SK-N-SH (cell line): ENCODE data around the gene RECK. TPM values are rescaled to one million over a fixed set of nuclear protein-coding genes. Genes with fewer than 3 reads are reported as not detected.
A peak's percentile ranks its signal among the peaks of the same experiment; 100 is the strongest.

Experiments used
- CTCF ChIA-PET: fragments of 300-600, 350-600 bp; formaldehyde crosslinking; extraction: SDS; loops from one replicate; lab custom pipeline; 2021; lab: Yijun Ruan, JAX
- POLR2A ChIA-PET: fragments of 350-600 bp; sonication (Branson Sonifier 250); formaldehyde crosslinking; extraction: SDS; loops from one replicate; lab custom pipeline; 2020; ENCODE audit warnings: antibody characterized with exemption, inconsistent platforms; lab: Yijun Ruan, JAX
- DNase-seq: peaks from one replicate; pipeline ENCODE4 v3.0.0; 2012
- H2AFZ ChIP-seq: fragments of 200-600 bp; sonication (generic); 2 replicates; pipeline ENCODE4 v1.8.1; 2016; ENCODE audit warnings: antibody characterized with exemption, mild to moderate bottlenecking, low read depth
- H3F3A ChIP-seq: fragments of 200-600 bp; sonication (generic); replicated peaks from 2 replicates; pipeline ENCODE3; 2016; ENCODE audit warnings: antibody characterized with exemption, mild to moderate bottlenecking; ENCODE audit not compliant: insufficient read depth
- H3K27ac ChIP-seq, 2 experiments: fragments of 200-500 bp in 1 of 2; fragments of 200-600 bp in 1 of 2; sonication (Bioruptor generic) in 1 of 2; sonication (generic), shearing (Covaris generic) in 1 of 2; 2 replicates each; pipeline versions ENCODE4 v1.5.1 to v1.6.1; 2014 to 2016; ENCODE audit warnings: low read depth in 2 of 2, inconsistent platforms in 1 of 2, low read length in 1 of 2, mild to moderate bottlenecking in 1 of 2, mixed read lengths in 1 of 2
- H3K27me3 ChIP-seq: fragments of 200-600 bp; sonication (generic), shearing (Covaris generic); 2 replicates; pipeline ENCODE4 v1.6.1; 2016; ENCODE audit warnings: mixed run types; ENCODE audit not compliant: insufficient read depth
- H3K36me3 ChIP-seq, 2 experiments: fragments of 200-500 bp in 1 of 2; fragments of 200-600 bp in 1 of 2; sonication (Bioruptor generic) in 1 of 2; sonication (generic) in 1 of 2; replicated peaks in 1 of 2; 2 replicates each; pipeline versions ENCODE3 to v1.5.1; 2014 to 2016; ENCODE audit warnings: low read length in 1 of 2, mild to moderate bottlenecking in 1 of 2; ENCODE audit not compliant: insufficient read depth in 2 of 2, control insufficient read depth in 1 of 2
- H3K4me1 ChIP-seq, 2 experiments: fragments of 200-500 bp in 1 of 2; fragments of 200-600 bp in 1 of 2; sonication (Bioruptor generic) in 1 of 2; sonication (generic), shearing (Covaris generic) in 1 of 2; 2 replicates each; pipeline versions ENCODE4 v1.5.1 to v1.6.1; 2014 to 2016; ENCODE audit warnings: low read depth in 1 of 2, low read length in 1 of 2, mixed run types in 1 of 2; ENCODE audit not compliant: insufficient read depth in 2 of 2, control insufficient read depth in 1 of 2
- H3K4me2 ChIP-seq: fragments of 200-600 bp; sonication (generic), shearing (Covaris generic); 2 replicates; pipeline ENCODE4 v1.6.1; 2017; ENCODE audit warnings: mixed run types
- H3K4me3 ChIP-seq, 2 experiments: fragments of 200-500 bp in 1 of 2; fragments of 200-600 bp in 1 of 2; sonication (Bioruptor generic) in 1 of 2; sonication (generic), shearing (Covaris generic) in 1 of 2; 2 replicates each; pipeline versions ENCODE4 v1.5.1 to v1.8.1; 2014 to 2016; ENCODE audit warnings: low read depth in 2 of 2, inconsistent platforms in 1 of 2, low read length in 1 of 2, mild to moderate bottlenecking in 1 of 2, mixed read lengths in 1 of 2, moderate library complexity in 1 of 2
- H3K79me2 ChIP-seq: fragments of 200-600 bp; sonication (generic); 2 replicates; pipeline ENCODE4 v1.8.1; 2017; ENCODE audit warnings: mild to moderate bottlenecking; ENCODE audit not compliant: insufficient read depth
- H3K9ac ChIP-seq: fragments of 200-600 bp; sonication (generic); 2 replicates; pipeline ENCODE4 v1.6.1; 2017; ENCODE audit warnings: mixed run types
- H3K9me2 ChIP-seq: fragments of 200-600 bp; sonication (generic); 2 replicates; pipeline ENCODE4 v1.6.1; 2017; ENCODE audit warnings: mixed run types
- H3K9me3 ChIP-seq: fragments of 200-600 bp; sonication (generic); 2 replicates; pipeline ENCODE4 v1.6.1; 2017; ENCODE audit warnings: mixed run types, mild to moderate bottlenecking, moderate library complexity
- H4K20me1 ChIP-seq: fragments of 200-600 bp; sonication (generic); 2 replicates; pipeline ENCODE4 v1.6.1; 2017; ENCODE audit warnings: mild to moderate bottlenecking, mixed run types; ENCODE audit not compliant: insufficient read depth
- CHD2 ChIP-seq: fragments of 150-350 bp; IDR thresholded peaks from 2 replicates; pipeline ENCODE4 v1.6.1; 2018; ENCODE audit warnings: low read length; ENCODE audit not compliant: partially characterized antibody
- CTCF ChIP-seq: fragments of 200-600 bp; sonication (generic); IDR thresholded peaks from 2 replicates; pipeline ENCODE4 v1.6.1; 2017; ENCODE audit warnings: antibody characterized with exemption, mild to moderate bottlenecking, moderate library complexity
- ELF1 ChIP-seq: IDR thresholded peaks from 2 replicates; pipeline ENCODE4 v1.4.0; 2012
- EP300 ChIP-seq, 2 experiments: IDR thresholded peaks; 2 replicates each; pipeline versions ENCODE4 v1.4.0 to v1.6.1; 2012; ENCODE audit warnings: borderline replicate concordance in 1 of 2, low read depth in 1 of 2, low read length in 1 of 2
- EZH2phosphoT487 ChIP-seq: fragments of 200-600 bp; sonication (generic); IDR thresholded peaks from 2 replicates; pipeline ENCODE4 v1.6.1; 2017; ENCODE audit warnings: low read depth, mixed run types, mild to moderate bottlenecking, antibody characterized with exemption, moderate library complexity, borderline replicate concordance
- FOXM1 ChIP-seq: IDR thresholded peaks from 2 replicates; pipeline ENCODE4 v1.4.0; 2012; ENCODE audit warnings: low read depth, mild to moderate bottlenecking
- GATA2 ChIP-seq: sonication (generic); formaldehyde crosslinking; IDR thresholded peaks from 2 replicates; pipeline ENCODE4 v1.5.0; 2020; ENCODE audit warnings: mild to moderate bottlenecking, missing genetic modification reagents
- IRF3 ChIP-seq: fragments of 150-350 bp; IDR thresholded peaks from 2 replicates; pipeline ENCODE4 v1.6.1; 2016; ENCODE audit warnings: mild to moderate bottlenecking, low read depth, low read length
- MAX ChIP-seq: IDR thresholded peaks from 2 replicates; pipeline ENCODE4 v1.4.0; 2012; ENCODE audit warnings: low read depth
- MEF2A ChIP-seq: IDR thresholded peaks from 2 replicates; pipeline ENCODE4 v1.4.0; 2012; ENCODE audit warnings: low read depth, borderline replicate concordance
- MXI1 ChIP-seq: IDR thresholded peaks from 2 replicates; pipeline ENCODE4 v1.6.1; 2012; ENCODE audit warnings: mild to moderate bottlenecking, low read depth, low read length, improper control_type of control experiment
- POLR2AphosphoS5 ChIP-seq: IDR thresholded peaks from 2 replicates; pipeline ENCODE4 v1.6.1; 2012; ENCODE audit warnings: low read depth, low read length
- RAD21 ChIP-seq: IDR thresholded peaks from 2 replicates; pipeline ENCODE4 v1.6.1; 2012; ENCODE audit warnings: mild to moderate bottlenecking, low read length
- RCOR1 ChIP-seq: fragments of 150-350 bp; IDR thresholded peaks from 2 replicates; pipeline ENCODE4 v1.6.1; 2017; ENCODE audit warnings: antibody characterized with exemption, low read length
- SMC3 ChIP-seq: IDR thresholded peaks from 2 replicates; pipeline ENCODE4 v1.6.1; 2012; ENCODE audit warnings: low read depth, low read length, improper control_type of control experiment
- TCF12 ChIP-seq: IDR thresholded peaks from 2 replicates; pipeline ENCODE4 v1.4.0; 2012
- TEAD4 ChIP-seq: IDR thresholded peaks from 2 replicates; pipeline ENCODE4 v1.4.0; 2012; ENCODE audit warnings: mild to moderate bottlenecking, borderline replicate concordance; ENCODE audit not compliant: insufficient read depth
- YY1 ChIP-seq: IDR thresholded peaks from 2 replicates; pipeline ENCODE4 v1.4.0; 2012; ENCODE audit warnings: low read depth, mild to moderate bottlenecking
- WGBS: methylation state at CpG from one replicate; pipeline ENCODE4 v1.1.6; 2017; ENCODE audit warnings: low lambda C conversion rate; 5-methylcytosine and 5-hydroxymethylcytosine counted together
- polyA plus RNA-seq, 3 experiments: library from polyadenylated mRNA; depleted of rRNA; stranded (reverse); fragments of >200 nt; gene quantifications; 2 replicates each; pipeline ENCODE4 v1.2.3, GENCODE V29; 2012
- TF ChIP-seq, protein P1 (sequence below): IDR thresholded peaks from 2 replicates; pipeline ENCODE4 v1.6.1; 2012; ENCODE audit warnings: mild to moderate bottlenecking, low read depth, low read length, moderate library complexity
- TF ChIP-seq, protein P2 (sequence below): IDR thresholded peaks from 2 replicates; pipeline ENCODE4; 2012

The RECK gene
- polyA plus RNA-seq, 1 of the 3 experiments (the other 2 are of a cell fraction) = 22.8 TPM

GRCh38 chr9:36141288-36141687, 104.6 kb downstream of the RECK start:
- POLR2A ChIA-PET = interaction anchor here (0.7 kb wide), 1 partner anchor 10 kb away, joined by 3 read pairs; no protein-coding TSS in a partner anchor
- no peak overlapping the region for H3K4me3 ChIP-seq
- CTCF ChIA-PET = interaction anchor here (1.1 to 8.1 kb wide), 8 partner anchors 9 to 49 kb away, joined by 3 to 113 read pairs (median 4); partner anchors contain the start of gene CCIN
- TF ChIP-seq RAD21 = peak; percentile 63
- TF ChIP-seq TCF12 = no peak
- TF ChIP-seq CTCF = peak; percentile 58
- TF ChIP-seq SMC3 = peak; percentile 47
- H3K9ac ChIP-seq = no peak overlapping the region
- H3K79me2 ChIP-seq = peaks cover 50% of the 10 kb centered on the region
- no peaks in the 10 kb centered on the region for H3F3A ChIP-seq
- DNase-seq = peak; percentile 54
- H4K20me1 ChIP-seq = peaks cover 8% of the 10 kb centered on the region
- peaks cover 0 to 21% of the 10 kb centered on the region in 2 experiments; a peak in 2 of 4 replicates for H3K4me1 ChIP-seq
- H2AFZ ChIP-seq = no peak overlapping the region
- peaks cover 0 to 20% of the 10 kb centered on the region in 2 experiments for H3K36me3 ChIP-seq
- no peaks in the 10 kb centered on the region for H3K9me3 ChIP-seq
- WGBS = 77% methylated on average over 4 of the region's 4 CpGs
- H3K4me2 ChIP-seq = no peak overlapping the region
- H3K27me3 ChIP-seq = no peaks in the 10 kb centered on the region
- no peaks in the 10 kb centered on the region for H3K9me2 ChIP-seq
- no peak overlapping the region for H3K27ac ChIP-seq

- POLR2A ChIA-PET = interaction anchor here (0.7 kb wide), 1 partner anchor 9 kb away, joined by 3 read pairs; no protein-coding TSS in a partner anchor
- 95% methylated on average over 7 of the region's 7 CpGs for WGBS
- H3K79me2 ChIP-seq = peaks cover 50% of the 10 kb centered on the region
- H3K9ac ChIP-seq = no peak overlapping the region
- H3K9me3 ChIP-seq = no peaks in the 10 kb centered on the region
- peaks cover 8% of the 10 kb centered on the region for H4K20me1 ChIP-seq
- H3K4me3 ChIP-seq = no peak overlapping the region
- no peak overlapping the region for H3K4me2 ChIP-seq
- H3K4me1 ChIP-seq = peaks cover 0 to 21% of the 10 kb centered on the region in 2 experiments; a peak in 2 of 4 replicates
- H3K9me2 ChIP-seq = no peaks in the 10 kb centered on the region
- H3K27ac ChIP-seq = no peak overlapping the region
- H2AFZ ChIP-seq = no peak overlapping the region
- H3K27me3 ChIP-seq = no peaks in the 10 kb centered on the region
- DNase-seq = no peak
- no peaks in the 10 kb centered on the region for H3F3A ChIP-seq
- peaks cover 0 to 23% of the 10 kb centered on the region in 2 experiments for H3K36me3 ChIP-seq
- CTCF ChIA-PET = interaction anchor here (1.4 to 8.1 kb wide), 5 partner anchors 11 to 50 kb away, joined by 3 to 113 read pairs (median 5); partner anchors contain the start of gene CCIN
- TF ChIP-seq CHD2 (no peak), FOXM1 (no peak), MXI1 (no peak), EP300 (IDR thresholded peaks at IDR 0.05; ENCODE audit: borderline replicate concordance in 1 of 2, low read depth in 1 of 2, low read length in 1 of 2) (no peak), ELF1 (no peak), POLR2AphosphoS5 (no peak), YY1 (no peak), RAD21 (no peak), MAX (no peak), RCOR1 (no peak), SMC3 (no peak), MEF2A (no peak), GATA2 (CRISPR knock-in tag) (no peak), TEAD4 (no peak), IRF3 (no peak), EZH2phosphoT487 (no peak)
- TF ChIP-seq, protein P1, sequence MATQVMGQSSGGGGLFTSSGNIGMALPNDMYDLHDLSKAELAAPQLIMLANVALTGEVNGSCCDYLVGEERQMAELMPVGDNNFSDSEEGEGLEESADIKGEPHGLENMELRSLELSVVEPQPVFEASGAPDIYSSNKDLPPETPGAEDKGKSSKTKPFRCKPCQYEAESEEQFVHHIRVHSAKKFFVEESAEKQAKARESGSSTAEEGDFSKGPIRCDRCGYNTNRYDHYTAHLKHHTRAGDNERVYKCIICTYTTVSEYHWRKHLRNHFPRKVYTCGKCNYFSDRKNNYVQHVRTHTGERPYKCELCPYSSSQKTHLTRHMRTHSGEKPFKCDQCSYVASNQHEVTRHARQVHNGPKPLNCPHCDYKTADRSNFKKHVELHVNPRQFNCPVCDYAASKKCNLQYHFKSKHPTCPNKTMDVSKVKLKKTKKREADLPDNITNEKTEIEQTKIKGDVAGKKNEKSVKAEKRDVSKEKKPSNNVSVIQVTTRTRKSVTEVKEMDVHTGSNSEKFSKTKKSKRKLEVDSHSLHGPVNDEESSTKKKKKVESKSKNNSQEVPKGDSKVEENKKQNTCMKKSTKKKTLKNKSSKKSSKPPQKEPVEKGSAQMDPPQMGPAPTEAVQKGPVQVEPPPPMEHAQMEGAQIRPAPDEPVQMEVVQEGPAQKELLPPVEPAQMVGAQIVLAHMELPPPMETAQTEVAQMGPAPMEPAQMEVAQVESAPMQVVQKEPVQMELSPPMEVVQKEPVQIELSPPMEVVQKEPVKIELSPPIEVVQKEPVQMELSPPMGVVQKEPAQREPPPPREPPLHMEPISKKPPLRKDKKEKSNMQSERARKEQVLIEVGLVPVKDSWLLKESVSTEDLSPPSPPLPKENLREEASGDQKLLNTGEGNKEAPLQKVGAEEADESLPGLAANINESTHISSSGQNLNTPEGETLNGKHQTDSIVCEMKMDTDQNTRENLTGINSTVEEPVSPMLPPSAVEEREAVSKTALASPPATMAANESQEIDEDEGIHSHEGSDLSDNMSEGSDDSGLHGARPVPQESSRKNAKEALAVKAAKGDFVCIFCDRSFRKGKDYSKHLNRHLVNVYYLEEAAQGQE = no peak
- TF ChIP-seq, protein P2, sequence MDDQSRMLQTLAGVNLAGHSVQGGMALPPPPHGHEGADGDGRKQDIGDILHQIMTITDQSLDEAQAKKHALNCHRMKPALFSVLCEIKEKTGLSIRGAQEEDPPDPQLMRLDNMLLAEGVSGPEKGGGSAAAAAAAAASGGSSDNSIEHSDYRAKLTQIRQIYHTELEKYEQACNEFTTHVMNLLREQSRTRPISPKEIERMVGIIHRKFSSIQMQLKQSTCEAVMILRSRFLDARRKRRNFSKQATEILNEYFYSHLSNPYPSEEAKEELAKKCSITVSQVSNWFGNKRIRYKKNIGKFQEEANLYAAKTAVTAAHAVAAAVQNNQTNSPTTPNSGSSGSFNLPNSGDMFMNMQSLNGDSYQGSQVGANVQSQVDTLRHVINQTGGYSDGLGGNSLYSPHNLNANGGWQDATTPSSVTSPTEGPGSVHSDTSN = no peak
Measured at GRCh38 chr9:36141761-36142160, 105.0 kb downstream of the RECK start.
